KG1 (cell line): Measurements from ENCODE around the gene UMOD.
"Not testable (repeated sequence)": the region's sequence is repeated elsewhere in the genome, so short reads cannot be mapped to it uniquely, and the experiment has no call there.

Source experiments
- DNase-seq: peaks from one replicate; lab custom pipeline; 2025; lab: John Stamatoyannopoulos, UW

UMOD gene

DNA sequence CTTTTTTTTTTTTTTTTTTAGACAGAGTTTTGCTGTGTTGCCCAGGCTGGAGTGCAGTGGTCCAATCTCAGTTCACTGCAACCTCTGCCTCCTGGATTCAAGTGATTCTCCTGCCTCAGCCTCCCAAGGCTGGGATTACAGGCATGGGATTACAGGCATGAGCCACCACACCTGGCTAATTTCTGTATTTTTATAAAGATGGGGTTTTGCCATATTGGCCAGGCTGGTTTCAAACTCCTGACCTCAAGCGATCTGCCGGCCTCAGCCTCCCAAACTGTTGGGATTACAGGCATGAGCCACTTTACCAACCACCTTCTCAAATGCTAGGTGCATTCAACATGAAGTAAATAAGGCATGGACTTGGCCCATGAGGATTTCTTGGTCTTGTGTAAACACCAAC lies 31.5 kb downstream of the UMOD start:
- DNase-seq = not testable (repeated sequence)

GRCh38 chr16:20320592-20320991 lies 31.9 kb downstream of the UMOD start:
- DNase-seq = no peak

GRCh38 chr16:20320178-20320577 lies 32.3 kb downstream of the UMOD start:
- DNase-seq = no peak

DNA sequence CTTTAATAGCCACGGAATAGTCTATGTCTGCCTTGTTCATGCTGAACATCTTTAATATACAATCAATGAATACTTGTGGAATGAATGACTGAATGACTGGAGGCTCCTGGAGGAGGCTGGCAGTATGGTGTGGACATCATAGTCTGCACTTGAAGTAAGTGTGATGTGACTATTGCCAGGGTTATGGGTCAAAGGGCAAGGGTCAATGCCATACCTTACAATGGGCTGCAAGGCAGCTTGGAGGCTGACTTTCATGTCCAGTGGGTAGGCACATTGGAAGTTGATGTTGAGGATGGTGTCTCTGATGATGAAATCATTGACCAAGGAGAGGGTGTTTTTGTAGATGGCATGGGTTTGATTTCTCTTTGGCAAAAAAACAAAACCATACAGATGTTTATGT lies 33.1 kb downstream of the UMOD start:
- no peak for DNase-seq

GRCh38 chr16:20318437-20318836 lies 34.1 kb downstream of the UMOD start:
- DNase-seq = no peak

- DNase-seq = no peak
Observed at GRCh38 chr16:20318006-20318405, 34.5 kb downstream of the UMOD start.

GRCh38 chr16:20317117-20317516 lies 35.4 kb downstream of the UMOD start:
- DNase-seq = no peak

GRCh38 chr16:20316715-20317114 lies 35.8 kb downstream of the UMOD start:
- no peak for DNase-seq

DNA sequence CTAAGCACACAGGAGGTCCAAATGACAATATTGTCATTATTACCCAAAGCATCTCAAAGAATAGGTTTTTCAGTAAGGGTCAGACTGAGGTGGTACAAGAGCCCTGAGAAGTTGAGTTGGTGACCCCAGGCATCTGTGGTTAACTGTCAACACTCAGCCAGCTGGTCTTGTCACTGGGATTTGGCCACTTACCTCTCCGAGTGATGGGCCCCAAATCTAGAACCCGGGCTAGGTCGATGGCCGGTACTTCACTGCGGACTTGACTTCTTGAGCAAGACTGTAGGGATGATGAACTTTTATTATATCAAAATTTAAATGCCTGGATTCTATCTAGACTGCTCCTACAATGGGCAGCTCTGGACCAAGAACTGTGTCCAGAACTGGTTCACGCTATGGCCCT lies 36.8 kb downstream of the UMOD start:
- DNase-seq = no peak

DNA sequence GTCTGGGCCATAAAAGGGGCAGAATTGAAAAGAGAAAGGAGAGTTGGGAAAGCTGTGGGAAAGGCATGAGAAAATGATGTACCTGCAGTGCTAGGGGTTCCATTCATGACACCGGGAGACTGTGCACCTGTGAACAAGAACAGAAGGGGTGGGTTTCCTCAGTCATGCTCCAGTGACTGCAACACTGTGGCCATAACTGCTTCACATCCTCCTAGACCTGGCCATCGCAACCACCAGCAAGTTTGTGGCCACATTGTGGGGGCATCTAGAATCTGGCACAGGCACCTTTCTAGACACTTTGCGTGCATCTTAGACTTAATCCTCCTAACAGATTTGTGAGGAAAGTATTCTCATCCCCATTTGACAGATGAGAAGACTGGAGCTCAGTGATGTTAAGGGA lies 37.9 kb downstream of the UMOD start:
- no peak for DNase-seq

- DNase-seq = no peak
Observed at GRCh38 chr16:20313741-20314140, 38.8 kb downstream of the UMOD start.

DNA sequence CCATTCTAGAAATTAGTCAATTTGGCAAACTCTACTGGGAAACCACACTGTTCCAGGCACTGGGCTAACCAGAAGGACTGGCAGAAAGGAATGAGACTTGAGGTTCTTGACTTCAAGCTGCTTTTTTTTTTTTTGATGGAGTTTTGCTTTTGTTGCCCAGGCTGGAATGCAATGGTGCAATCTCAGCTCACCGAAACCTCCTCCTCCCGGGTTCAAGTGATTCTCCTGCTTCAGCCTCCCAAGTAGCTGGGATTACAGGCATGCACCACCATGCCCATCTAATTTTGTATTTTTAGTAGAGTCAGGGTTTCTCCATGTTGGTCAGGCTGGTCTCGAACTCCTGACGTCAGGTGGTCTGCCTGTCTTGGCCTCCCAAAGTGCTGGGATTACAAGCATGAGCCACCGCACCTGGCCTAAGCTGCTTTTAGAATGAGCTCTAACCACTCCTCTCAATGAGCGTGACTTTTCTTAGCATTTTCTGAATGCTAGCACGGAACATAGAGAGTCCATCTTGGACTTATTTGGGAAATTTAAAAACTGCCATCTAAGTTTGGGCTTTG lies 39.9 kb downstream of the UMOD start:
- DNase-seq = not testable (repeated sequence)

DNA sequence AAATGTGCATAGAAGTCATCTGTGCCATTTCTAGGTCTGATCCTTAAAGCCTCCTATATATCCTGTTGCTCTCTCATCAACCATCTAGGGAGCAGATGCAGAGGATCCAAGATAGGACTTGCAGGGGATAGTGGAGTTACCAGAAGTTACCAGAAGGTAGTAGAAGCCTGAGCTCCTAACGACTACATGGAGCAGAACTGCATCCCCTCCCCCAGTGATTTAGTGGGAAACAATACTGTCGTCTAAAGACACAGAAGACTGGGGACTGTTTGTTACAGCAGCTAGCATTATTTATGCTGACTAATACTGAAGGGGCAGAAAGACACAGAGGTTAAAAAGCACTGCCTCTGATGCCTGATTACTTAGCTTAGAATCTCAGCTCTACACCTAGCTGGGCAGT lies 41.0 kb downstream of the UMOD start:
- no peak for DNase-seq

- no peak for DNase-seq
Observed at GRCh38 chr16:20310421-20311395, 41.8 kb downstream of the UMOD start.

GRCh38 chr16:20309786-20310185 lies 42.7 kb downstream of the UMOD start:
- DNase-seq = no peak

- DNase-seq = no peak
Observed at GRCh38 chr16:20308801-20309590, 43.5 kb downstream of the UMOD start.

DNA sequence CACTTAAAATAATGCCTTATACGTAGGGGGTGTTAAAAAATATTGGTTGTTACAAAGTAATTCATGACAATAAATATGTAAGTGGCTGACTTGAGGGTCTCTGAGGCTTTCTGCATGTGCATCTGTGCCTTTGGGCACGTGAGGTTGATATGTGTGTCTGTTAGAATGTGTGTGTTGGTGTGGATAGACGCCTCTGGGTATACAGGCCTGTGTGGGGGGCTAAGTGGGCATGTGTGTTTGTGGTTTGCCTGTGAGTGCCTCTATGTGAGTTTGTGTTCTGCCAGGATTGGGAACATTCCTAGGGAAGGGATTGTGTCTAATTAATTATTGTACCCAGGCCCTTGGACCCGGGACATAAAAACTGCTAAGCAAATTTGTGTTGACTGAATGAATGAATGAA lies 44.2 kb downstream of the UMOD start:
- DNase-seq = no peak

DNA sequence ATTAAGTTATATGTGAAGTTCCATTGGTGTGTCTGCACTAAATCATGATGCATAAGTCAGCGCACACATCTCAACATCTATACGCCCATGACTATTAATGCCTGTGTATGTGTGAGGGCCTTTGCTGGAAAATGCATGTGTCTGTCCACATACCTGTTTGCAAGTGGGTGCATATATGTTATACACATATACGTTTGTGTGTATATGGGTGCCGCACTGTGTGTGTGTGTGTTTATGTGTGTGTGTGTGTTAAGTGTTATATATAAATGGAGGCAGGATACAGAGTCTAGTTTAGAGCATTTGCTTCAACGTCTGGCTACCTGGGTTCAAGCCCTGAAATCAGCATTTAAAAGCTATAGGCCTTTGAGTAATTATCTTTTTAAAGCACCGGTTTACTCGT lies 44.7 kb downstream of the UMOD start:
- no peak for DNase-seq

DNA sequence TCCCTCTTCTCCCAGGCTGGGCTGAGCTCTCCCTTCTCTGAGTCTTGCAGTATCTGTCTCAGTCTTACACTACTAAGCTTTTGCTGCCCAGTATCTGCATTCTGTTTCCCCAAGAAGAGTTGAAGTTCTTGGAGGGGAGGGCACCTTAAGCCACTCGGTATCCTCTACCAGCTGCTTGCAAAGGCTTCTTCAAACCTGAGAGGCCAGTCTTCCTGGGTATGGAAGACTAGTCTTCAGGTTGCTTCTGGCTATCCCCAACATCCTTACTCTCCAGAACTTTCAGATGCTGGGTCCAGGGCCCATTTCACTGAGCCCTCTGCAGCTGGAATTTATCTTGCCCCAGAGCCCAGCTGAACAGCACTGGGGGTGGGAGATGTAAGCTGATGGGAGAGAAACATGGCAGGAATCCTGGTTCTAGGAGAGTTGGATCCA lies 45.3 kb downstream of the UMOD start:
- DNase-seq = no peak

- DNase-seq = no peak
Observed at GRCh38 chr16:20306401-20306800, 46.1 kb downstream of the UMOD start.

DNA sequence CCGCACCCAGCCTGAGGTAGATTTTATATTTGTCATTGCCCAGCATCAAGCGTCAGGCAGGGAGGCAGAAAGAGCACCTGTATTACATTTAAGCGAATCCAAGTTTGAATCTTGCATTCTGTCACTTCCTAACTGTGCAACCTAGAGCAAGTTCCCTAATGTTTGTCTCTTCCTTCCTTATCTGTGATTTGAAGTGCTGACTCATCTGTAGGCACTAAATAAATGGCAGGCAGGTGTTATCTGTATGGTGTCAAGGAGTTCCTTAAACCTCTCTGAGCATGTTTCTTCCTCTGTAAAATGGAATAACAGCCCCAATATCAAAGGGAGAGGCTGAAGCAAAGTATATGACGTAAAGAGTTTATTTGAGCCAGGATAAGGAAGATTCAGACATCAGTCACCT lies 49.5 kb downstream of the UMOD start:
- DNase-seq = no peak

DNA sequence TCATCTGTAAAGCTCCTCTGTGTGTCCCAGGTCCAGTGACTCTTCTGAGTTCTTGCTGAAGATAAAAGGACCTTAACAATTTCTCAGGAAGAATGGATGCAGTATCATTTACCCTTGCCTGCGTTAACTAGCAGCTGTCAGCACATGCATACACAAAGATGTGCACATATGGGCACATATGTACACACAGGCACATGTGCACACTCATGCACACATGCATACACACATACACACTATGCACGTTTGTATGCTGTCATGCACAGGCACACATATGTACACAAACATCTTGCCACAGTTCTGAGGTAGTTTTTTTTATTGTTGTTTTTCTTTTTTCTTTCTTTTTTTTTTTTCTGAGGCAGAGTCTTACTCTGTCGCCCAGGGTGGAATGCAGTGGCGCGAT lies 50.1 kb downstream of the UMOD start:
- DNase-seq = no peak

GRCh38 chr16:20301840-20302239 lies 50.7 kb downstream of the UMOD start:
- no peak for DNase-seq
